Right forelimb (tissue), 1 donor: Measurements from ENCODE around the gene PACRGL.
A peak's percentile ranks its signal among the peaks of the same experiment; 100 is the strongest.

Experiments used
- DNase-seq: peaks from one replicate; pipeline ENCODE4 v3.0.0-alpha.2; 2018

Gene PACRGL

DNA sequence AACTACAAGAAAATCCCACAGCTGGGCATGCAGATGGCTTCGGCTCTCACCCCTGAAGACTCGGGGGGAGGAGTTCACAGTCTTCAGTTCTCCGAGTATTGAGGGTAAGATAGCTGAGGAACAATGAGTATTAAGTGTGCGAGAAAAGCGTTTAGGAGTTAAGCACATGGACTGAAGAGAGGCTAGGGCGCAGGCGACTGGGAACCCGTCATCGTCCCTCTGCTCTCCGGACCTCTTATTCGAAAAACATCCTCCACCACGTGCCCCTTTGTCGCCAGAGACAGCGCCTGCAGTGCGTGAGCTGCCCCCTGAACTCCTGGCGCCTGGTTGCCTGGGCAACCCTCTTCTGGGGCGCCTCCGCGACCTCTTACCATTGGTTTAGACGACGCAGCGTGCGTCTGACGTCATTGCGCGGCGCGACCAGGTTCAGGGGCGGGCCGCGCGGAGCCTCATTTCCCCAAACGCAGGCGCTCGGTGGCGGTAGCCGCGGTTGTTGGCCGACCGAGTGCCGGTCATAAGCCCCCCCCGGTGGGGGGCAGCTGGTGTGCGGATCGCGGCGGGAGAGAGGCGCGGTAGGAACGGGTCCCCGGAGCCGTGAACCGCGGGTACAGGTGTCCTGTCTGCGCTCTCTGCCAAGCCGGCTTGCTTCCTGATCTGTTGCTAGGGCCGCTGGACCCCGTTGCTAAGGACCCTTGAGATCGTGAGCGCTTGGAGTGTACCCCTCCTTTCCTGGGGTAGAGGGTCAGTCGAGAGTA is at the start of gene PACRGL:
Gene PACRGL, plus strand, starts transcription at position 452 of the 755 bp plus-strand sequence. CDS start 4,024 bp downstream, outside the sequence.
- DNase-seq: peak; percentile 94

DNA sequence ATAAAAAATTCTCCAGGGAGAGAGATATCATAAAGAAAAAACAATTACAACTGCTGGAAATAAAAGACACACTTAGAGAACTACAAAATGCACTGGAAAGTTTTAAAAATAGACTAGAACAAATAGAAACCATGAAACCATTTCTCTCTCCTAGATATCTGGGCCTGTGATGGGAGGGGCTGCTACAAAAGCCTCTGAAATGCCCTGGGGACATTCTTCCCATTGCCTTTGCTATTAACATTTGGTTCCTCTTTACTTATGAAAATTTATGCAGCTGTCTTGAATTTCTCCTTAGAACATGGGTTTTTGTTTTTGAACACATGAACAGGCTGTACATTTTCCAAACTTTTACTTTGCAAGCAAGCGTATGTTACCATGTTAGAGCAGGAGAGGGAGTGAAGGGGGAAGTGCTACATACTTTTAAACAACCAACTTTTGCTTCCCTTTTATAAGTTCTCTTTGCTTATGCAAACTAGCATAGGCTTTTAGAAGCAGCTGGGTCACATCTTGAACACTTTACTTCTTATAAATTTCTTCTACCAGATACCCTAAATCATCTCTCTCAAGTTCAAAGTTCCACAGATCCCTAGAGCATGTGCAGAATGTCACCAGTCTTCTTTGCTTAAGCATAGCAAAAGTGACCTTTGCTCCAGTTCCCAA is 47.9 kb upstream of the PACRGL start:
- DNase-seq: no peak

- no peak for DNase-seq
These were observed 41.8 kb upstream of the PACRGL start for GRCh38 chr4:20658456-20658855.

DNA sequence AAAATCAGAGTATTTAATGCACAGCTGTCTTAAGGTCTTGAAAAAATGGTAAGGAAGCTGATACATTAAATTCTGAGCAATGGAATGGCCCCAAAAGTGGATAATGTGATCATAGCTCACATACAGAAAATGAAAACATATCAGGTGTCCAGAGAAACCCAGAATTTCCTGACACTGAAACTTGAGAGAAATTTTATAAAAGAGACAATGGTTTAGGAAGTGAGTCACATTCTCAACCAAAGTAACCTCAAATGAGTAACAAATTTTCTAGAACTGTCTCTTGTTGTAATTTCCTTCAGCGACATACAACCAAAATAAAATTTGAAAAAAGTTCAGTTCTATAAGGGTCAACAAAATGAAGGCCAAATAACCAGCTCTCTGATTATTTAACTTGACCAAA is 37.4 kb upstream of the PACRGL start:
- no peak for DNase-seq

DNA sequence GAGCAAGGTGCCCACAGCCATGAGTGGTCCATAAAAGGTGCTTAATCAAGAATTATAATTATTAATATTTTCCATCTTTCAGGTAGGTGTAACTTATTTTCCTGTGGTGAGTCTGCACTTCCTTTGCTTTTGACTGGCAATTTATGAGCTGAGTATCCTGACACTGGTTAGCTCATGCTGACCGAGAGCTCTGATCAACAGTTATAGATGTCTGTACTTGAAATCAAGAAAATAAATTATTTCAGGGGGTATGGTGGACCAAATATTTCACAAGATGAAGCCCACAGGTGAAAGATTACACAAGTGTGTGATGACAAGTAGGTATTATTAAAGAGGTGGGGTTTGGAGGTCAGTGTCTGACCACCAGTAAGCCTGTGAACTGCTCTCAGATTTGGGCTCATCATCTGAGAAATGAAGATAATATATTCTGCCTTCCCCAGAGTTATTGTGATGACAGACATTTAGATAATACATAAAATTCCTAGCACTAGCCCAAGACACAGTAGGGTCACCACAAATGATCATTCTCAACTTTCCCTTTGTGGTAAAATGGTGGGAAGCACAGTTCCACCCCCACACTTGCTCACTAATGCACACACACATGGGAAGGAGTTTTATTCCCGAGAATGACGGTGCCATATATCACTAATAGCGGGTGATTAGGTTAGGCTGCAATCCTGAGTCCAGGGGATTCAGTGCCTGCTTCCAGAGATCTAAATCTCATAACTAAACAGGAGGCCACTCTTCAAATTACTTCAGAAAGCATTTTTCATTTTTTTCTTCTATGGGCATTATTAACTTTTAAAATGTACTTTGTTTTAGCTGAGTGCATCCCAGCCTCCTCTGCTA is 34.0 kb upstream of the PACRGL start:
- DNase-seq: no peak

- DNase-seq: no peak
These were observed 28.0 kb upstream of the PACRGL start for GRCh38 chr4:20672262-20672661.

DNA sequence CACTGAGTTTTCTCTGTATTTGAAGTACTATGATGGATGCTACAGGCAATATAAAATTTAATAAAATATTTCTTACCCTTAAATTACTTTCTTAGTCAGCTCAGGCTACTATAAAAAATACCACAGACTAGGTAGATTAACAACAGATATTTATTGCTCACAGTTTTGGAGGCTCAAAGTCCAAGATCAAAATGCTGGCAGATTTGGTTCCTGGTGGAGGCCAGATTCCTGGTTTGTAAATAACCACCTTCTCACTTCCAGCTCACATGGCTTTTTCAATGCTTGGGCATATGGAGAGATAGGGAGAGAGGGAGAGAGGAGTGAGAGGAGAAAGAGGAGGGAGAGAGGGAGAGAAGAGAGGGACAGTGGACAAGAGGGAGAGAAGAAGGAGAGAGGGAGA is 24.5 kb upstream of the PACRGL start:
- DNase-seq: no peak

GRCh38 chr4:20676501-20677197 is 23.6 kb upstream of the PACRGL start:
- no peak for DNase-seq

GRCh38 chr4:20678400-20678799 is 21.9 kb upstream of the PACRGL start:
- DNase-seq: no peak

- DNase-seq: no peak
These were observed 20.3 kb upstream of the PACRGL start for GRCh38 chr4:20679951-20680350.

DNA sequence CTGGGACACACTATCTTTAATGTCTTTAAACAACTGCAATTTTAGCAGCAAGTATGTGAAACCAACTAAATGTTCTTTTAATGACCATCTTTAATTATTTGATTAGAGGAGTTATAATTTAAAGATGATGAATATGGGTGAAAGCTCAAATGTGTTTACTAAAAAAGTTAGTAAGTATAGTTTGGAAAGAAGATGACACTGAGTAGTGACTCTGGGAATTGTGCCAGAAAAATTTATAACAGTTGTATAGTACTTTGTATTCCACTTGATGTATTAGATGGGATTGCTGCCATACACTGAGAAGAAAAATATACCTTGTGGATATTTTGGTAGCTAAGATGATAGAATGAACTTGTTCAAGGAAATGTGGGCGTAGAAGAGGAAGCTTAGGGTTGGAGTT is 19.5 kb upstream of the PACRGL start:
- no peak for DNase-seq

GRCh38 chr4:20681271-20681670 is 19.0 kb upstream of the PACRGL start:
- no peak for DNase-seq

DNA sequence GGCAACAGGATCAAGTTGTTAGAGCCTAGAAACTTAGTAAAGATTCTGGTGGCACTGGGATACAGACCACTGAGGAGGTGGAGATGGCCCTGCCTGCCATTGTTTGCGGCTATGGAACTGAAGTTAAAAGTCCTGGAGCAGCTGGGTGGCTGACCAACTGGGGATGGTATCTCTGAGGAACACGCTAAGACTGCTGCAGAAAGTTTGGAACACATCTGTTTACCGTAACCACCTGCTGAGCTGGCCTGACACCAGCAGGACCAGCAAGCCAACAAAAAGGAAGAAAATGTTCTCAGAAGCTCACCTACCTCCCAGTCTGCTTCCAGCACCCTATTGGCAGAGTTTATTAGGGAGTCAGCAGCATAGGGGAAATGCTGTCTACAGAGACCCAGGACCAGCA is 17.4 kb upstream of the PACRGL start:
- DNase-seq: no peak

GRCh38 chr4:20683766-20684165 is 16.5 kb upstream of the PACRGL start:
- no peak for DNase-seq

DNA sequence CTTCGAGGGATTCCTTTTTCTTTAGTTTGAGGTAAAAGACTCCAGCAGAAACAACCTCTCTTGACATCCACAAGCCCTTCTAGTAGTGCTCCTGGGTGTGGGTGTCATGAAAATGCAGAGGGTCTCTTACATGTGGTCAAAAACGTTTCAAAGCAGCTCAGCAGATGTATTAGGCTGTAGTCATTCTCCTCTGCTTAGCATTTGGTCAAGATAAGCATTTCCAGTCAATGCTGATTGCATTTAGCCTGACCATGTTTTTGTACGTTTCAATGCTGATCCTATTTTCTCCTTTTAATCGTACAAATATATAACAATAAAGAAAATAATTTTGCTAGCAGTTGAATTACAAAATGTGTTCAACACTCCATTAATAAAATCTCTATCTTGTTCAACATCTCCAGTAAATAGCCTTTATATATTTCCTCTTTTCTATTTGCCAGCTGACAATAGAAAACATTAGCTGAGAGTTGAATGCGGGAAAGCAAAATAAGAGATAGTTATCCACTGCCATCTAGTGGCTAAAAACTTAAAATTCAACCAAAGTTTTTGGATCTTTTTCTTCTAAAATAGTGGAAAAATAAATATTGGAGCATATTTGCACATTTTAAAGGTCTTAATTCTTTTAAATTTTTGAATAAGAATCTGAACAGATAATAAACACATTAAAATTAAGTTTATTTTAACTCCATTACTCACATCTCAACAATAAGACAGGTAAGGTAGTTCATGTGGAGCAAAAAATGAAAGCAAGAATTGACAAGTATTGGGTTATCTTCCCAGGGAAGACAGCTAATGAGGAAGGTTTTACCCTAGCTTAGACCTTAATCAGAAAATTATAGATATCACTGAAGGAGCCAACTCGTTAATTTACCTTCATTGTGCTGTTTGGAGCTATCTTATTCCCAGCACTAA is 15.2 kb upstream of the PACRGL start:
- DNase-seq: no peak

- DNase-seq: no peak
These were observed 12.4 kb upstream of the PACRGL start for GRCh38 chr4:20687864-20688263.

GRCh38 chr4:20696815-20697214 is 3.4 kb upstream of the PACRGL start:
- no peak for DNase-seq

DNA sequence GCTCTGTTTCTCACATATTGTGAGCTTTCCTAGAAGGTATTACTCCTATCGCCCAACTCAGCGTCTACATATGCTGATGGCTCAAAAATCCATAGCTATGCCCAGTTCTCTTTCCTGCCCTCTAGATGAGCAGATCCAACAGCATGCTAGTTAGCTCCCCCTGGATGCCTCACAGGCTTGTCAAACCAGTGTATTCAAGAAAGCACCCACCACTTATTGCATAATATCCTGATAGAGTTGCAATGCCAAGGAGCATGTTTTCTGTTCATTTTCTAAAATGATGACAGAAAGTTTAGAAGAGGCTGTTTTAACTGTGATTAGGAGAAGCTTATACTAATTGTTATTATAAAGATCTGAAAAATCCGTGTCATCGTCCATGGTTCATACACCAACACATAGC is 1.9 kb upstream of the PACRGL start:
- no peak for DNase-seq

- no peak for DNase-seq
These were observed 1.4 kb upstream of the PACRGL start for GRCh38 chr4:20698820-20699219.

- DNase-seq: no peak
These were observed 11.1 kb downstream of the PACRGL start for GRCh38 chr4:20711335-20711734.

DNA sequence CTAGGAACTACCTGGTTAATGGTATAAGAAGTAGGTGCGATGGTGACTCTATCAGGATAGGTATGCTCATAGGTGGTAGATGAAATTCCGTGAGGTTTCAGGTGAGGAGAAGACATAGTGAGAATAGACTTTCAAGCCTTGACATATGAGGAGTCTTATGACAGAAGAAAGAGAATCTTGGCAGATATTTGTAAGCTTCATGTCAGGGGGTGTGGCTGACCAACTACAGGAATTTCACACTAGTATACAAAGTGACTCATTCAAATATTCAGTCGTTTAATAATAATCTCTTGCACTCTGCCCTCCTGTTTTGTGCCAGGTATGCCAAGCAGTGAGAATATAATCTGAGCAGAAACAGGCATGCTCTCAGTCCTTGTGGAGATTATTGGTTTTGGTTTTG is 22.8 kb downstream of the PACRGL start:
- no peak for DNase-seq

DNA sequence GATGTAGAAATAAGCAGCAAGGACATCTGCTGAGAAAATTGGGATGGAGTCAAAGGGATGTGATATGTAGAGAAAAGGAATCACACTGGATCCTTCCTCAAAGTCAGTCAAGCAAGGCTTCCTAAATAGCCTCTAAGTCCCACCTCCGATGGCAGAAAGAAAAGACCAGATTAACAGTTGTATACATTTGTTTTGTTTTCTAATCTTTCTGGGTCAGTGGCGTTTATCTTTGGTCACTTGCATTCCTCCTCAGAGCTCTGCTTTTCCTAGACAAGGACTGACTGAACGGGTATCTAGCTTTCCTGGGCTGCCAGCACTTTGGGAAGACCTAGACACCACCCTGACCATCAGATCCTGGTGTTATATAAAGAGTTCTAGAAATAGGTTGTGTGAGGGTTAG is 23.2 kb downstream of the PACRGL start:
- DNase-seq: no peak
